Measurements from ENCODE around the gene MAPKAP1. TPM values are rescaled to one million over a fixed set of nuclear protein-coding genes. Genes with fewer than 3 reads are reported as not detected.

The MAPKAP1 gene
- total RNA-seq, 1 donor from 2014 or later, result 62.9 TPM

DNA sequence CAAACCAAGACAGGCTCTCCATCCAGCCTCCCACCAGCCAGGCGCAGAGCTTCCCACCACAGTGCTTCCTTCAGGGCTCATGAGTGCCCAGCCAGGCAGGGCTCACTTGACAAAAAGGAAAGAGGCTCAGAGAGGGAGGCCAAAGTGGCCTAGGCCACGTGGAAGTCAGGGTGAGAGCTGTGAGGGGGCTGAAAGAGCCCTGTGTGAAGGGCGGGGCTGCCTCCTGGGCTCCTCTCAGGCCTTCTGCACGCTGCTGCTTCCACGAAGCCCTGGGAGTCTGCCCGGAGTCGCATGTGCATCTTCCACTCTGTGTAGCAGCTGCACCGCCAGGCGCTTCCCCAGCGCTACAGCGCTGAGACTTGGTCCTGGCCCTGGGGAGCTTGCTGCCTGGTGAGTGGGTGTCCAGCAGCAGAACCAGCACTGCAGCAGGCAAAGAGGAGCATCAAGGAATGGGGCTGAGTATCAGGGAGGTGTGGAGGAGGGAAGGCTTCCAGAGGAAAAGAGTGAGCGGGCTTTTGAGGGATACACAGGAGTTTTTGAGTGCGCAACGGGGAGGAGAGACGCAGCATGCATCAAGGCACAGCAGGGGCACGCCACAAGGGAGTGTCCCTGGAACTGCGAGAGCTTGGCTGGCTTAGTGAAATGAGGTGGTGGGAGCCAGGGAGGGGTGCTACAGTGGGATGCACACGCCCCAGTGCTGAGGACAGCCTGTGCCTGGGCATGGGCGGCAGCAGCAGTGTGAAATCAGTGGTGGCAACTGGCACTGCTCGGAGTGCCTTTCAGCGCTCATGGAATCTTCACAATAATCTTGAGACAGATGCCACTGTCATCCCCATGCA, 267.4 kb downstream of the MAPKAP1 start:
- Mint-ChIP-seq H3K9me3 (no peaks in the 10 kb centered on the region), H3K27me3 (ENCODE audit: low read depth) (no peaks in the 10 kb centered on the region), H3K36me3 (peaks cover 18% of the 10 kb centered on the region), H3K4me3 (no peak overlapping the region), H3K4me1 (no peaks in the 10 kb centered on the region), H3K27ac (no peak overlapping the region)
- DNase-seq (ENCODE audit: low spot score in 2 of 2, unreplicated experiment in 2 of 2), result no peak
- TF ChIP-seq, protein P1, sequence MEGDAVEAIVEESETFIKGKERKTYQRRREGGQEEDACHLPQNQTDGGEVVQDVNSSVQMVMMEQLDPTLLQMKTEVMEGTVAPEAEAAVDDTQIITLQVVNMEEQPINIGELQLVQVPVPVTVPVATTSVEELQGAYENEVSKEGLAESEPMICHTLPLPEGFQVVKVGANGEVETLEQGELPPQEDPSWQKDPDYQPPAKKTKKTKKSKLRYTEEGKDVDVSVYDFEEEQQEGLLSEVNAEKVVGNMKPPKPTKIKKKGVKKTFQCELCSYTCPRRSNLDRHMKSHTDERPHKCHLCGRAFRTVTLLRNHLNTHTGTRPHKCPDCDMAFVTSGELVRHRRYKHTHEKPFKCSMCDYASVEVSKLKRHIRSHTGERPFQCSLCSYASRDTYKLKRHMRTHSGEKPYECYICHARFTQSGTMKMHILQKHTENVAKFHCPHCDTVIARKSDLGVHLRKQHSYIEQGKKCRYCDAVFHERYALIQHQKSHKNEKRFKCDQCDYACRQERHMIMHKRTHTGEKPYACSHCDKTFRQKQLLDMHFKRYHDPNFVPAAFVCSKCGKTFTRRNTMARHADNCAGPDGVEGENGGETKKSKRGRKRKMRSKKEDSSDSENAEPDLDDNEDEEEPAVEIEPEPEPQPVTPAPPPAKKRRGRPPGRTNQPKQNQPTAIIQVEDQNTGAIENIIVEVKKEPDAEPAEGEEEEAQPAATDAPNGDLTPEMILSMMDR (IDR thresholded peaks at IDR 0.05; ENCODE audit: unreplicated experiment), result no peak

DNA sequence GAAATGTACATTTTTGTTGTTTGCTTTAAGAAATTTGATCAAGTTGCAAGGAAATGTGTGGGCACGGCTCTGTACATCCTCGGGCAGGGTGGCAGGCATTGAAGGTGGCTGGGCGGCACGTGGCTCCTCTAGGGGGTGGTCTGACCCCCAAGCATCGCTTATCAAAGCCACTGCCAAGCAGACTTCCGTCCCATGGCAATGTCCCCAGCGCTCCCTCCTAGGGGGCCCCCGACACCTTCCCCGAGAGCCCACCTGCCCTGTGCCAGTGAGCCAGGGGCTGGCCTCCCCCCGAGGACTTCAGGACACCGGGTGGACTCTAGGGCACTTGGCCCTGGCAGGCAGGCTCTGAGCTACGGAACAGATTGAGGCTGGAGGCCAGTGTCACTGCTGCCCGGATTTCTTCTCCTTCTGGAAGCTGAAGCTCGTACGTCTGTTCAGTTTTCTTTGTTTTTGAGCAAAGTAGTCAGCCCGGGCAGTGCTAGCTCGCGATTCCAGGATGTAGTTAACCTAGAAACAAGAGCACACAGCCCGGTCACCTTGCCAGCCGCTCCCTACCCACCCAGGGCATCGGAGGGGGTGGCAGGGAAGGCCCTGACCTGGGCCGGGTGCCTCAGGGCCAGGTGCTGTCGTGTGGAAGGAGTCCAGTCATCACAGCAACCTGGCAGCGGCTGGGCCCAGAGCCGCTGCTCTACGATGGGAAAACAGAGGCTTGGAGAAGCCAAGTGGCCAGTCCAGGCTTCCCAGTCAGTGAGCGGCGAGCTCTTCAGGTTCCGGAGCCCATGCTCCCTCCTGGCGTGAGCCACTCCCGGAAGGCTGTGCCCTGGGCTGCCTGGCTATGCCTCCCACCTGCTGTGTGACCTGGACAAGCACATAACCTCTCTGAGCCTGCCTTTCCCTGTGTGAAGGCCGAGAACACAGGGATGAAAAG, 268.2 kb downstream of the MAPKAP1 start:
- DNase-seq (ENCODE audit: low spot score in 2 of 2, unreplicated experiment in 2 of 2), result no peak
- TF ChIP-seq, protein P1 (IDR thresholded peaks at IDR 0.05; ENCODE audit: unreplicated experiment), result no peak
- Mint-ChIP-seq H3K36me3 (peaks cover 15% of the 10 kb centered on the region), H3K9me3 (no peaks in the 10 kb centered on the region), H3K27me3 (ENCODE audit: low read depth) (no peaks in the 10 kb centered on the region), H3K27ac (no peak overlapping the region), H3K4me3 (no peak overlapping the region), H3K4me1 (peaks cover 1% of the 10 kb centered on the region)

DNA sequence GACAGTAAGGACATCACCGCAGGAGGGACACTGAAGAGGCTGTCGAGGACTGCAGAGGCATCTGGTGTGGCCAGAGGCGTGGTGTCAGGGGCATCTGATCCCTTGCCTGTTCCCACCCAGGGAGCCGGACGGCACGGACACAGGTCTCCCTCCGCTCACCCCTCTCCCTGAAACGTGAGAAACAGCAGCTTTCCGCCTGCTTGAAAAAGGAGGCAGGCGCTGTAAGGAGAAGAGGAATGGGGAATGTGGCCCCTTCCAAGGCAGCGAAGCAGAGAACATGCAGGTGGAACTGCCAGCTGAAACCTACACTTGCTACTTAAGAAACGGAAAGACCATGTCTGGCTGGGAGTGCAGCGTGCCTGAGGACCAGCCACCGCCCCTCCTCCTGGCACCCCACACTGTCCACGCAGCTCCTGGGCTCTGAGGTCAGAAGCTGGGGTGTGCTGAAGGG, 269.2 kb downstream of the MAPKAP1 start:
- TF ChIP-seq, protein P1 (IDR thresholded peaks at IDR 0.05; ENCODE audit: unreplicated experiment), result no peak
- Mint-ChIP-seq H3K27ac (no peak overlapping the region), H3K9me3 (no peaks in the 10 kb centered on the region), H3K4me3 (no peak overlapping the region), H3K36me3 (peaks cover 14% of the 10 kb centered on the region), H3K4me1 (peaks cover 4% of the 10 kb centered on the region), H3K27me3 (ENCODE audit: low read depth) (no peaks in the 10 kb centered on the region)
- DNase-seq (ENCODE audit: low spot score in 2 of 2, unreplicated experiment in 2 of 2), result peak in 1 of 2 experiments; percentile 26

DNA sequence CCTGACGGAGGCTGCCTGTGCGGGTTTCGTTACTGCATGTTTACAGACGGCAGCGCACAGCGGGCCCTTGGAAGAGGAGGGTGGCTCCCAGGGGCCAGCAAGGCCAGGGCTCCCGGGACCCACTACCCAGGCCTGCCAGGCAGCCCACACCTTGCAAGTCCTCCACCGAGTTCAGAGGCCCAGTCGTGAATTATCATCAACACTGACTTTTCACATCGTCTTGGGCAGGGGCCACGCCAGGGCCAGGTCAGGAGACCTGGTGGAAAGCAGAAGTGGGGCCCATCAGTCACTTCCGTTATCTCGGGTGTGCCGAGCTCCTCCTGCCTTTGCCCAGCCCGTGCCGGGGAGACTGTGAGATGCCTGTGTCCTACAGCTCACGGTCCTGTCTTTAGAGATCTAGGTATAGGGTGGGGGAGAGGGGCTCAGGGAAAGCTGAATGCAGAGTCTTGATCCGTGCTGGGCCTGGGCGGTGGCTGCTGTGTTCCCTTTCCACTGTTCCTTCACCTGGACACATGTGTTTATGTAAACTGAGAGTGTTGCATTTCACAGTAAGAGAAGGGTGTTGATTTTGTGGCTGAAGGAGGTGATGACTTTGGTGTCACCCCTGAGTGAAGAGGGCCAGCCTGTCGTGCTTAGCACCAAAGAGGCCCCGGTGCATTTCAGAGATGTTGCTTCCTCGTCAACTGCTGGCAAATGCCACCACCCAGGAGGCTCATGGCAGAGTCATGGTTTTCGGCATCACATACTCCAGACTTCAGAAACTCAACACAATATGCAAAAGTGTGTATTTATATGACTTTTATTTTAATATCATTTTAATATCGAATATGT, 270.2 kb downstream of the MAPKAP1 start:
- no peak overlapping the region for H3K27ac Mint-ChIP-seq
- H3K4me3 Mint-ChIP-seq, result no peak overlapping the region
- no peaks in the 10 kb centered on the region for H3K27me3 Mint-ChIP-seq (ENCODE audit: low read depth)
- peaks cover 12% of the 10 kb centered on the region for H3K36me3 Mint-ChIP-seq
- TF ChIP-seq, protein P1 (IDR thresholded peaks at IDR 0.05; ENCODE audit: unreplicated experiment), result no peak
- peaks cover 11% of the 10 kb centered on the region for H3K4me1 Mint-ChIP-seq
- DNase-seq (ENCODE audit: low spot score in 2 of 2, unreplicated experiment in 2 of 2), result no peak
- no peaks in the 10 kb centered on the region for H3K9me3 Mint-ChIP-seq
